ENCODE results near the gene TGIF2.

DNA sequence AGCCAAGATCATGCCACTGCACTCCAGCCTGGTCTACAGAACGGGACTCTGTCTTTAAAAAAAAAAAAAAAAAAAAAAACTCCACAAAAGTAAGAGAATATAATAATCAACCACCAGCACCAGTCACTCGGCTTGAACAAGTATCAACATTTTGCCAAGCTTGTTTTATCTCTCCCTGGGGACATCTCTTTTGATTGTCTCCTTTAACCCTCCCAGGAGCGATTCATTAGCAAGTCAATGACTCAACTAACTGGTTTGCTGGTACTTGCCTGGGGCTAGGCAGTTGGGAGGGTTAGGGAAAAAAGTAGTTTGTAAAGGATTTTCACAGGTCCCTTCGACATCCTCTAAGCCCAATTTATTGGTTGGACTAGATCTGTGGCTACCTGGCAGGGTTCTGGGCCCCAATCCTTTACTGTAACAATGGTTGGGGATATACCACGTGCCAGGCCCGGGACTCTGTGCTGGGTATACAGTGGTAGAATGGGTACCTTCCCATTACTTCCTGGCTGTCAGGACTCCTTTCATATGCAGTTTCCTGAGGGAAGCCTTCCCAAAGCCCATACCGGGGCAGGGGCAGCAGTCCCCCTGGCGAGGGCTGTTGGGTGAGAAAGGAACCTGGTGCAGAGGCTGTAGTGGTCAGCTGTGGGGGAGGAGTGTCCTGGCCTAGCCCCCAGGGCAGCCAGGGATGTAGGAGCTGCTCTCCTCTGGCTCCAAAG is 12.2 kb downstream of the TGIF2 start:
- TF ChIP-seq, protein P1, sequence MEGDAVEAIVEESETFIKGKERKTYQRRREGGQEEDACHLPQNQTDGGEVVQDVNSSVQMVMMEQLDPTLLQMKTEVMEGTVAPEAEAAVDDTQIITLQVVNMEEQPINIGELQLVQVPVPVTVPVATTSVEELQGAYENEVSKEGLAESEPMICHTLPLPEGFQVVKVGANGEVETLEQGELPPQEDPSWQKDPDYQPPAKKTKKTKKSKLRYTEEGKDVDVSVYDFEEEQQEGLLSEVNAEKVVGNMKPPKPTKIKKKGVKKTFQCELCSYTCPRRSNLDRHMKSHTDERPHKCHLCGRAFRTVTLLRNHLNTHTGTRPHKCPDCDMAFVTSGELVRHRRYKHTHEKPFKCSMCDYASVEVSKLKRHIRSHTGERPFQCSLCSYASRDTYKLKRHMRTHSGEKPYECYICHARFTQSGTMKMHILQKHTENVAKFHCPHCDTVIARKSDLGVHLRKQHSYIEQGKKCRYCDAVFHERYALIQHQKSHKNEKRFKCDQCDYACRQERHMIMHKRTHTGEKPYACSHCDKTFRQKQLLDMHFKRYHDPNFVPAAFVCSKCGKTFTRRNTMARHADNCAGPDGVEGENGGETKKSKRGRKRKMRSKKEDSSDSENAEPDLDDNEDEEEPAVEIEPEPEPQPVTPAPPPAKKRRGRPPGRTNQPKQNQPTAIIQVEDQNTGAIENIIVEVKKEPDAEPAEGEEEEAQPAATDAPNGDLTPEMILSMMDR (IDR thresholded peaks at IDR 0.05 in 8 of 11, conservative IDR thresholded peaks at IDR 0.05 in 3 of 11), result no peak
- peak in 1 of 3 donors; percentile 15 for TF ChIP-seq POLR2AphosphoS5 (IDR thresholded peaks at IDR 0.05)
